SK-N-SH treated with all-trans-retinoic acid at 6 μM for 48 hours (cell line): ENCODE data around the gene PHB1.
A peak's percentile ranks its signal among the peaks of the same experiment; 100 is the strongest.

Source experiments
- ATAC-seq: fragments of 200-7000 bp; cut with Tn5 transposase; 3 replicates; pipeline ENCODE4 v1.9.1; 2020; ENCODE audit warnings: mild to moderate bottlenecking, moderate library complexity
- ARNTL ChIP-seq: fragments of 450-650 bp; formaldehyde crosslinking; IDR thresholded peaks from 2 replicates; pipeline ENCODE4 v1.5.0; 2020; ENCODE audit warnings: low read depth, mild to moderate bottlenecking, moderate library complexity, borderline replicate concordance
- BACH2 ChIP-seq: fragments of 250-450 bp; sonication (Bioruptor Pico); IDR thresholded peaks from 2 replicates; pipeline ENCODE4 v1.9.0; 2021; ENCODE audit warnings: mild to moderate bottlenecking, borderline replicate concordance
- CREB5 ChIP-seq: fragments of 250-450 bp; sonication (Bioruptor Pico); IDR thresholded peaks from 2 replicates; pipeline ENCODE4 v1.5.1; 2020; ENCODE audit warnings: low read depth, mild to moderate bottlenecking, moderate library complexity
- CSDC2 ChIP-seq: fragments of 250-450 bp; sonication (Bioruptor Pico); IDR thresholded peaks from 2 replicates; pipeline ENCODE4 v1.5.0; 2020; ENCODE audit warnings: mild to moderate bottlenecking, moderate library complexity
- CSRNP3 ChIP-seq: fragments of 250-450 bp; sonication (Bioruptor Pico); IDR thresholded peaks from 2 replicates; pipeline ENCODE4 v1.5.1; 2021; ENCODE audit warnings: mild to moderate bottlenecking, moderate library complexity
- ESRRG ChIP-seq: fragments of 250-450 bp; sonication (Bioruptor Pico); IDR thresholded peaks from 2 replicates; pipeline ENCODE4 v1.6.1; 2021; ENCODE audit warnings: mild to moderate bottlenecking
- GLIS3 ChIP-seq: fragments of 250-450 bp; sonication (Bioruptor Pico); IDR thresholded peaks from 2 replicates; pipeline ENCODE4 v1.5.0; 2020; ENCODE audit warnings: mild to moderate bottlenecking, moderate library complexity
- ISL1 ChIP-seq: fragments of 250-450 bp; sonication (Bioruptor Pico); IDR thresholded peaks from 2 replicates; pipeline ENCODE4 v2.1.2; 2022; ENCODE audit warnings: mild to moderate bottlenecking, moderate library complexity
- OSR1 ChIP-seq: fragments of 250-450 bp; sonication (Bioruptor Pico); IDR thresholded peaks from 2 replicates; pipeline ENCODE4 v1.8.0; 2022; ENCODE audit warnings: moderate library complexity, mild to moderate bottlenecking, inconsistent platforms
- PATZ1 ChIP-seq: fragments of 250-450 bp; sonication (Bioruptor Pico); IDR thresholded peaks from 2 replicates; pipeline ENCODE4 v1.8.0; 2020; ENCODE audit warnings: mild to moderate bottlenecking, moderate library complexity, borderline replicate concordance
- POU6F1 ChIP-seq: fragments of 250-450 bp; sonication (Bioruptor Pico); IDR thresholded peaks from 2 replicates; pipeline ENCODE4 v1.8.0; 2021; ENCODE audit warnings: low read depth, mild to moderate bottlenecking, moderate library complexity, borderline replicate concordance
- PPARA ChIP-seq: fragments of 250-450 bp; sonication (Bioruptor Pico); IDR thresholded peaks from 2 replicates; pipeline ENCODE4 v1.5.0; 2020; ENCODE audit warnings: mild to moderate bottlenecking, borderline replicate concordance
- RARB ChIP-seq: fragments of 250-450 bp; sonication (Bioruptor Pico); IDR thresholded peaks from 2 replicates; pipeline ENCODE4 v1.8.0; 2021; ENCODE audit warnings: mild to moderate bottlenecking, moderate library complexity
- SNAI2 ChIP-seq: fragments of 250-450 bp; sonication (Bioruptor Pico); IDR thresholded peaks from 2 replicates; pipeline ENCODE4 v1.5.0; 2020; ENCODE audit warnings: mild to moderate bottlenecking, moderate library complexity
- TOX ChIP-seq: fragments of 250-450 bp; sonication (Bioruptor Pico); IDR thresholded peaks from 2 replicates; pipeline ENCODE4 v1.8.0; 2021; ENCODE audit warnings: mild to moderate bottlenecking, moderate library complexity, borderline replicate concordance
- TSHZ2 ChIP-seq: fragments of 250-450 bp; sonication (Bioruptor Pico); IDR thresholded peaks from 2 replicates; pipeline ENCODE4 v1.5.0; 2020; ENCODE audit warnings: mild to moderate bottlenecking, moderate library complexity
- ZC3H10 ChIP-seq: fragments of 250-450 bp; sonication (Bioruptor Pico); IDR thresholded peaks from 2 replicates; pipeline ENCODE4 v1.5.1; 2021; ENCODE audit warnings: mild to moderate bottlenecking, moderate library complexity
- ZFP3 ChIP-seq: fragments of 250-450 bp; sonication (Bioruptor Pico); IDR thresholded peaks from 2 replicates; pipeline ENCODE4 v1.5.0; 2020; ENCODE audit warnings: mild to moderate bottlenecking, moderate library complexity
- ZFP30 ChIP-seq: fragments of 450-650 bp; formaldehyde crosslinking; IDR thresholded peaks from 2 replicates; pipeline ENCODE4 v1.5.0; 2022; ENCODE audit warnings: mild to moderate bottlenecking, moderate library complexity
- ZNF565 ChIP-seq: fragments of 450-650 bp; formaldehyde crosslinking; conservative IDR thresholded peaks from 2 replicates; pipeline ENCODE4 v1.5.0; 2020; ENCODE audit warnings: low read depth, mild to moderate bottlenecking, moderate library complexity
- ZNF8 ChIP-seq: fragments of 450-650 bp; formaldehyde crosslinking; IDR thresholded peaks from 2 replicates; pipeline ENCODE4 v1.5.0; 2020; ENCODE audit warnings: mild to moderate bottlenecking, moderate library complexity

Gene PHB1

GRCh38 chr17:49414271-49414621 lies 436 bp downstream of the PHB1 start:
- peak; percentile 14 for ATAC-seq
- TF ChIP-seq TOX (CRISPR knock-in tag) (no peak), GLIS3 (CRISPR knock-in tag) (no peak), ESRRG (CRISPR knock-in tag) (no peak), ZC3H10 (CRISPR knock-in tag) (no peak), OSR1 (no peak), ZFP3 (CRISPR knock-in tag) (no peak)

- no peak for ATAC-seq
- TF ChIP-seq ZNF565 (CRISPR knock-in tag), result no peak
- no peak for TF ChIP-seq TOX (CRISPR knock-in tag)
- no peak for TF ChIP-seq ZFP30
- no peak for TF ChIP-seq SNAI2 (CRISPR knock-in tag)
- TF ChIP-seq BACH2 (CRISPR knock-in tag), result no peak
- TF ChIP-seq RARB (CRISPR knock-in tag), result no peak
- TF ChIP-seq POU6F1 (CRISPR knock-in tag), result no peak
- TF ChIP-seq CSDC2 (CRISPR knock-in tag), result no peak
- no peak for TF ChIP-seq GLIS3 (CRISPR knock-in tag)
- TF ChIP-seq ARNTL (CRISPR knock-in tag), result no peak
- TF ChIP-seq ESRRG (CRISPR knock-in tag), result no peak
- TF ChIP-seq TSHZ2 (CRISPR knock-in tag), result no peak
- no peak for TF ChIP-seq ZFP3 (CRISPR knock-in tag)
- TF ChIP-seq PATZ1 (CRISPR knock-in tag), result no peak
- TF ChIP-seq ZNF8, result no peak
- no peak for TF ChIP-seq CSRNP3 (CRISPR knock-in tag)
- no peak for TF ChIP-seq PPARA
- no peak for TF ChIP-seq CREB5 (CRISPR knock-in tag)
- TF ChIP-seq ISL1, result no peak
Measured at GRCh38 chr17:49409066-49409465, 5.6 kb downstream of the PHB1 start.

- TF ChIP-seq ZFP30 (no peak), RARB (CRISPR knock-in tag) (no peak), PPARA (no peak), GLIS3 (CRISPR knock-in tag) (no peak), SNAI2 (CRISPR knock-in tag) (no peak), ESRRG (CRISPR knock-in tag) (no peak), CSRNP3 (CRISPR knock-in tag) (no peak)
- TF ChIP-seq, all 23 proteins: peak for 0
- ATAC-seq, result peak; percentile 95
Measured at GRCh38 chr17:49407981-49408501, 6.6 kb downstream of the PHB1 start.
